Measurements from ENCODE around the gene SYCP2.
A peak's percentile ranks its signal among the peaks of the same experiment; 100 is the strongest.

Gene SYCP2

DNA sequence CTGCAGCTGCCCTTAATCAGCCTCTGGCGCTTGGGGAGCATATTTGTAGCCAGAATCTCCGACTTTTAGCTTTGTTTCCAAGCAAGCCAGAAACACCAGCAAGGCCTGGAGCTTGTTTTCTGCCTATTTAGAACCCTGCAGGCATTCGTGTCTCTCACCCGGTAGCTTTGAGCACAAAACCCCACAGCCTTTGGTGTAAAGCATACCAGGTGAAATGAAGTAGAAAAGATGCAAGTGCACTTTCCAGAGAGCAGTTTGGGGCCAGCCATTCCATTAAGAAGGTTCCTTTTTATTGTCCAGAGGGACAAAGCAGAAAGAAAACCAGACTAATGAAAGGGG is 7.5 kb upstream of the SYCP2 start:
- TF ChIP-seq ZFX (IDR thresholded peaks at IDR 0.05): no peak
- TF ChIP-seq, protein P1, sequence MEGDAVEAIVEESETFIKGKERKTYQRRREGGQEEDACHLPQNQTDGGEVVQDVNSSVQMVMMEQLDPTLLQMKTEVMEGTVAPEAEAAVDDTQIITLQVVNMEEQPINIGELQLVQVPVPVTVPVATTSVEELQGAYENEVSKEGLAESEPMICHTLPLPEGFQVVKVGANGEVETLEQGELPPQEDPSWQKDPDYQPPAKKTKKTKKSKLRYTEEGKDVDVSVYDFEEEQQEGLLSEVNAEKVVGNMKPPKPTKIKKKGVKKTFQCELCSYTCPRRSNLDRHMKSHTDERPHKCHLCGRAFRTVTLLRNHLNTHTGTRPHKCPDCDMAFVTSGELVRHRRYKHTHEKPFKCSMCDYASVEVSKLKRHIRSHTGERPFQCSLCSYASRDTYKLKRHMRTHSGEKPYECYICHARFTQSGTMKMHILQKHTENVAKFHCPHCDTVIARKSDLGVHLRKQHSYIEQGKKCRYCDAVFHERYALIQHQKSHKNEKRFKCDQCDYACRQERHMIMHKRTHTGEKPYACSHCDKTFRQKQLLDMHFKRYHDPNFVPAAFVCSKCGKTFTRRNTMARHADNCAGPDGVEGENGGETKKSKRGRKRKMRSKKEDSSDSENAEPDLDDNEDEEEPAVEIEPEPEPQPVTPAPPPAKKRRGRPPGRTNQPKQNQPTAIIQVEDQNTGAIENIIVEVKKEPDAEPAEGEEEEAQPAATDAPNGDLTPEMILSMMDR (conservative IDR thresholded peaks at IDR 0.05): no peak
- H3K27ac ChIP-seq: peak overlapping the region; percentile 92

DNA sequence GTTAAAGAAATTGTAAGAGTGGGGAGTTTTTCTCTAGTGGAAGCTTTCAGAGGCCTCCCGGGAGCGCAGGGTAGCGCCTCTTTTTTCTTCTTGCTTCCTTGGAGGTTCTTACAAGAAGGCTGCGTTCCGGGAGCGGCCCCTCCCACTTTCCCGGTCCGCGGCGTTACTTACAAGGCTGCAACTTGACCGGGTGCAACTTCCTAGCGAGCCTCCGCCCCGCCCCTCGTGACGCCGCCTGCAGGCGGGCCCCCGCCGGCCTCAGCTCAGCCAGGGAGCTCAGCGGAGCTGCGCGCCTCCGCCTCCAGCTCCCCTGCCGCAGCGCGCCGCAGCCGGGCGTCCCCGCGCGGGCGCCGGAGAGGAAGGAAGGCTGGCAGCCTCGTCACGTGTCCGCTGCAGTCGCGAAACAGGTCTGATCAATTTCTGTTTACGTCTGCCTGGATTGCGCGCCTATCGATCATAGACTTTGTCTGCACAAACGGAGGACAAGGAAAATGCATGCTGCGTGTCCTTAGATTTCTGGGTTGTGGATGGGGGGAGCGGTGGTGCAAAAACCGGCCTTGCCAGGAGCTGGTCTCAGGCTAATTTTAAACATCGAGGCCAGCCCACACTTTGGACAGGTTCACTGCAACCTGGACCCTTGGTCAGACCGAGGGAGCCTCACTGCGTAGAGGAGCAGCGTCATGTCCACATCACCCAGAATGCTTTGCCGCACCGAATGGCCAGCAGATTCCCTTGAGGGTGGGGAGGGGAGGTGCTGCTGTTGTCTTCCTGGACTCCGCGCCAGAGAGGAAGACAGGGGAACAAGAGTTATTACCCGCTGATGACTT is 6.9 kb upstream of the SYCP2 start, which contains the start of the genes FAM217B and PPP1R3D:
Gene FAM217B, plus strand, starts transcription at position 261 of the 827 bp plus-strand sequence. CDS start 3,555 bp downstream, outside the sequence.
Gene PPP1R3D, minus strand, starts transcription at position 177 of the 827 bp plus-strand sequence. CDS start 374 bp downstream, outside the sequence.
- H3K27ac ChIP-seq: peak within 1 kb of the TSS; percentile 92
- TF ChIP-seq, protein P1 (conservative IDR thresholded peaks at IDR 0.05): peak; percentile 20
- TF ChIP-seq ZFX (IDR thresholded peaks at IDR 0.05): no peak

DNA sequence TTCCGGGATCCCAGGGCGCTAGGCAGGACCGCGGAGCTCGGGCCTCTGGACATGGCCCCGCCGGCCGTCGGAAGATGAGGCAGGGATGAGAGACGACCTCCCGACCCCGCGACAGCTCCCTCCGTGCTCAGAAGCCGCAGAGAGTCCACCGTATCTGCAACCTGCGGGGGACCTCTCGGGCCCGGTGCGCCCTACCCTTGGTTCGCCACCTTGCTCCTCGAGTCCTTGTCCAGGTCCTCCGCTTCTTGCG is 6.4 kb upstream of the SYCP2 start:
- H3K27ac ChIP-seq: peak overlapping the region; percentile 92
- TF ChIP-seq, protein P1 (conservative IDR thresholded peaks at IDR 0.05): no peak
- TF ChIP-seq ZFX (IDR thresholded peaks at IDR 0.05): peak; percentile 85

DNA sequence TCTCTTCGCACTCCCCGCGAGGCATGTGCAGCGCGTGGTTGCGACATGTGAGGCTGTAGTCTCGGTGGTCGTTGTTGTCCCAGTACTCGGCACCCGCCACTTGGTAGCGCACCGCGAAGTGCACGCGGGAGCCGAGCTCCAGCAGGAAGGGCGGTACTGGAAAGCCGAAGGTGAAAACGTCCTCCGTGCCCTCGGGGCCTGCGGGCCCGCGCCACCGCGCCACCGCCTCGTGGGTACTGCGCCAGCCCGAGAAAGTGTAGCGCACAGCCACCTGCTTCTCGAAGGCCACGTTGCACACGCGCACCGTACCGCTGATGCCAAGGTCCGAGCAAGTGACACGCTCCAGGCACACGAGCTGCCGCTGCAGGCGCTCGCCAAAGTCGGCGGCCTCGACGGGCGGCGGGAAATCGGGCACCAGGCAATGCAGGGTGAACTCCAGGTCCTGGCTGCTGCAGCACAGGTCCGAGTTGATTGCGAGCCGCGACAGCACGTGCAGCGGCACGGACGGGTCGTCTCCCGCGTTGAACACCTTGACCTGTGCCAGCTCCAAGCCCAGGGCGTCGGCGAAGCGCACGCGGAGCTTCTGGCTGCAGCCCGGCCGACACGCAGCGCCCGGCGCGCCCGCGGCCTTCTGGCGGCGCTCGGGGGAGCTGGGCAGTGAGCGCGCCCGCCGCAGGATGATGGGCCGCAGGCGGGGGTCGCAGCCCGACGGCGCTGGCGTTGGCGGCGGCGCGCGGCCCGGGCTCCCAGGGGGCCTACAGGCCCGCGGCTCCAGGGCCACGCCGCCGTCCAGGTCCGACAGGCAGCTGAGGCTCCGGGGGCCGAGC is 5.8 kb upstream of the SYCP2 start:
- peak overlapping the region; percentile 92 for H3K27ac ChIP-seq
- TF ChIP-seq ZFX (IDR thresholded peaks at IDR 0.05): peak; percentile 94
- TF ChIP-seq, protein P1 (conservative IDR thresholded peaks at IDR 0.05): no peak

DNA sequence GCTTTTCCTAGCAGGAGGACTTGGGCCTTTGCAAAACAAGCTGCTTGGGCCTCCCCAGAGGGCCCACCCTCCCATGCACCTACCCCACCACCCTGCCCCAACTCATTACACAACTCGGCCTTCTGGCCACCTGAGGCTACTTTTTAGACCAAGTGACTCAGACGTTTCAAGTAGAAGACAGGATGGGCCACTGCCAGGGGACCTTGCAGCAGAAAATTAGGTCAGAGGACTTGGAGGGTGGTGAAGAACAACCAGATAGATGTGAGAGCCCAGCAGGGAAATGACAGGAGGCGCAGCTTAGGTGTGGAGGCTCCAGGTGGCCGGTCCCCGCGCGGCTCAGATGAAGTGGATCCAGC is 5.2 kb upstream of the SYCP2 start:
- no peak overlapping the region; the same call in 1 of the 2 replicates for H3K27ac ChIP-seq
- no peak for TF ChIP-seq ZFX (IDR thresholded peaks at IDR 0.05)
- TF ChIP-seq, protein P1 (conservative IDR thresholded peaks at IDR 0.05): no peak

DNA sequence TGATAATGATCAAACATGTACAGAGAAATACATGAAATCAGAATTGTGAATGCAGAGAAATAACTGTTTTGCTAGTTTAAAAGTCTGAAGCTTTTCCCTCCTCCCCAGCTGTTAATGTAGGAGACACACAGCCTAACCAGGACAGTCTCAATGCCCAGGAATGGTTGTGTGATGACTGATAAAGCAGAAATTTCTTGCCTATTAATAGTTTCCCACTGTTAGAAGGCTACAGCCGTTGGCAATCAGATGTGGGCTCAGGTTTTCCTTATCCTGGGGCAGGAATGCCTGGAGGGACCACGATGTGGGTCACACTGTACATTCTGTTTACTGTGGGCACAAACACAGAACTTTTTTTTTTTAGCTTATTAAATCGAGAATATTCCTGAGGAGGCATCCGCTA is 4.8 kb upstream of the SYCP2 start:
- H3K27ac ChIP-seq: no peak overlapping the region
- TF ChIP-seq, protein P1 (conservative IDR thresholded peaks at IDR 0.05): no peak
- TF ChIP-seq ZFX (IDR thresholded peaks at IDR 0.05): no peak

DNA sequence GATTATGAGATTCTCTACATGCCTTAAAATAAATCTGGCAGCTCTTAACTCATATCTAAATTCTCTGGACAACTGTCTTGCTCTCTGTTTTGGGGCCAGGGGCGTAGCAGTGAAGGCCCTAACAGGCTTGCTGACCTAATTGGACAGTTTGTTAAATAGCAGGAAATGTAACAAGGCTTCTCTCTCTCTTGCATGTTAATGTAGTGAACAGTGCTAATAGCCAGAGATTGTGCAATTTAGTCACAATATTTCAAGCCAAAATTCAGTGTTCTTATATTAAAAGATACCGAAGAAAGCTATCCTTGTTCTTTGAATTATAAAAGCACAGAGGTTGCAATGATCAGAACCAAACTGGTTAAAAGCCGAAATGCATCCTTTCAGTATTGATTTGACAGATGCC is 3.7 kb upstream of the SYCP2 start:
- no peak overlapping the region for H3K27ac ChIP-seq

More for the DNA sequence above, 3.7 kb upstream of the SYCP2 start:
- no peak for TF ChIP-seq ZFX (IDR thresholded peaks at IDR 0.05)
- TF ChIP-seq, protein P1 (conservative IDR thresholded peaks at IDR 0.05): no peak

All from C4-2B (cell line).